Pancreas (tissue), 10 donors: Measurements from ENCODE around the gene GRIN2D. TPM values are rescaled to one million over a fixed set of nuclear protein-coding genes. Genes with fewer than 3 reads are reported as not detected.
"Not testable (repeated sequence)": the region's sequence is repeated elsewhere in the genome, so short reads cannot be mapped to it uniquely, and the experiment has no call there.

Experiments
- ATAC-seq, 4 donors: fragments of 200-7000 bp; cut with Tn5 transposase; one replicate each; pipeline versions ENCODE4 v1.8.0 to v1.9.1; 2020; ENCODE audit warnings: mild to moderate bottlenecking in 4 of 4, moderate library complexity in 4 of 4
- DNase-seq, 6 donors: peaks; one replicate each; pipeline ENCODE4 v3.0.0-alpha.2; 2020
- FAIRE-seq: peaks from 2 replicates; lab custom pipeline; 2012; peaks lifted over from hg19 to GRCh38; lab: Jason Lieb, UNC
- H3K27ac ChIP-seq, 4 donors: fragments of 200-600 bp; sonication (generic); 1 replicate in 3 of 4; 2 replicates in 1 of 4; pipeline versions ENCODE4 v1.5.0 to v1.8.0; 2020
- H3K27me3 ChIP-seq, 4 donors: fragments of 200-600 bp; one replicate each; pipeline ENCODE4 v1.8.0; 2021
- H3K36me3 ChIP-seq, 3 donors: fragments of 200-600 bp; sonication (generic) in 1 of 3; one replicate each; pipeline versions ENCODE4 v1.5.0 to v1.8.0; 2020 to 2021
- H3K4me1 ChIP-seq, 3 donors: fragments of 200-600 bp; one replicate each; pipeline ENCODE4 v1.8.0; 2021
- H3K4me3 ChIP-seq, 4 donors: fragments of 200-600 bp; sonication (generic) in 2 of 4; one replicate each; pipeline versions ENCODE4 v1.5.0 to v1.8.0; 2020 to 2021
- H3K9me3 ChIP-seq, 4 donors: fragments of 200-600 bp; one replicate each; pipeline ENCODE4 v1.8.0; 2021
- whole genome bisulfite sequencing, 2 donors: extraction: QIAGEN DNeasy Blood & Tissue Kit; methylation state at CpG; one replicate each; pipeline ENCODE4 v1.1.7; 2013; 5-methylcytosine and 5-hydroxymethylcytosine counted together
- intact Hi-C, 3 donors: fragments of 100-400 bp; cut with DNase I; formaldehyde crosslinking; loops; one replicate each; pipeline versions ENCODE4 v1.11.1 to v1.14.2; 2022
- polyA plus RNA-seq, 2 donors: library from polyadenylated mRNA; stranded (reverse); fragments of 200-250 nt; gene quantifications; one replicate each; pipeline ENCODE4 v1.2.3, GENCODE V29; 2013
- total RNA-seq, 6 donors: library from RNA; stranded (reverse); fragmentation: NEBNext Ultra II Directional in 4 of 6; extraction: Animal tissue kit (Norgen Biotek cat#: 25700) in 4 of 6; gene quantifications; one replicate each; pipeline versions ENCODE4 v1.2.1 to v1.2.4, GENCODE V29; 2021 to 2023
- TF ChIP-seq, protein P1 (sequence below), 4 donors: fragments of 200-600 bp; sonication (generic) in 3 of 4; IDR thresholded peaks; one replicate each; pipeline versions ENCODE4 v1.5.0 to v1.8.0; 2021; ENCODE audit warnings: antibody characterized with exemption in 4 of 4
- donor health status: healthy with polysubstance abuse.
- donor health status: DM: no; HTN: no; CAD: no; lungs with moderate emphysema.
- donor health status: DM: no; HTN: no; CAD: no.
- donor health status: control.
- donor health status: control.
- donor health status: Bipolar disorder and iron deficiency.
- donor health status: DM: yes; HTN: yes; CAD: no.
- donor health status: DM: no; HTN: no; CAD: no.
- donor health status: DM: no; HTN: no; CAD: no.
- donor health status: DM: yes; HTN: yes; CAD: no.

Gene GRIN2D
- total and polyA plus RNA-seq, 8 donors: 0.04 to 0.66 (median 0.19) TPM; not detected in 1

DNA sequence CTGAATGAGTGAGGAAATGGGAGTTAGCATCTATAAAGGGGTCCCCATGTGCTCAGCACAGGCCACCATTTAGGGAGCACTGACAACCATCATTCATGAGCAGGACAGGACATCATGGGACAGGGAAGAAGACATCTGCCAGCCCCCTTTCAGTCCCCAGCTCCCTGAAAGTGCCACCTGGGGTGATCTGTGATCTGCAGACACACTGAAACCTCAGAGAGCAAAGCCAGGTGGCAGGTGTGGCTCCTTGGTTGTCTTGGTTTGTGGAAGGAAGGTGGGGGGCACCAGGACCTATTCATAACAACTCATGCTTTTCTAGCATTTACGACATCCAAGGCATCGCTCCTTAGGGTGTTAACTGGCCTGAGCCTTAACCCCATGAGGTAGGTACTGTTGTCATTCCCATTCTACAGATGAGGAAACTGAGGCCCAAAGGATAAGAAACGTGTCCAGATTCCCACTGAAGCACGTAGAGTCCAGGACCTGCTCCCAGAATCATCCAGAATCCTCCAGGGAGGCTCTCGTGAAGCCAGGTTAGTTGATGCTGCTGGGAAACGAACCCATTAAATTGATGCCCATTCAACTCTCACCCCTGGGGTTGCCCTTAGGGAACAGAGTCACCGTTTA lies 7.9 kb upstream of the GRIN2D start:
- Histone ChIP-seq H3K36me3 (peaks cover 0 to 50% (median 20%) of the 10 kb centered on the region in 3 donors), H3K9me3 (no peaks in the 10 kb centered on the region), H3K27me3 (no peaks in the 10 kb centered on the region), H3K27ac (no peak overlapping the region), H3K4me1 (no peaks in the 10 kb centered on the region), H3K4me3 (no peak overlapping the region)
- intact Hi-C loops: no loop called here
- no peak for FAIRE-seq
- TF ChIP-seq, protein P1, sequence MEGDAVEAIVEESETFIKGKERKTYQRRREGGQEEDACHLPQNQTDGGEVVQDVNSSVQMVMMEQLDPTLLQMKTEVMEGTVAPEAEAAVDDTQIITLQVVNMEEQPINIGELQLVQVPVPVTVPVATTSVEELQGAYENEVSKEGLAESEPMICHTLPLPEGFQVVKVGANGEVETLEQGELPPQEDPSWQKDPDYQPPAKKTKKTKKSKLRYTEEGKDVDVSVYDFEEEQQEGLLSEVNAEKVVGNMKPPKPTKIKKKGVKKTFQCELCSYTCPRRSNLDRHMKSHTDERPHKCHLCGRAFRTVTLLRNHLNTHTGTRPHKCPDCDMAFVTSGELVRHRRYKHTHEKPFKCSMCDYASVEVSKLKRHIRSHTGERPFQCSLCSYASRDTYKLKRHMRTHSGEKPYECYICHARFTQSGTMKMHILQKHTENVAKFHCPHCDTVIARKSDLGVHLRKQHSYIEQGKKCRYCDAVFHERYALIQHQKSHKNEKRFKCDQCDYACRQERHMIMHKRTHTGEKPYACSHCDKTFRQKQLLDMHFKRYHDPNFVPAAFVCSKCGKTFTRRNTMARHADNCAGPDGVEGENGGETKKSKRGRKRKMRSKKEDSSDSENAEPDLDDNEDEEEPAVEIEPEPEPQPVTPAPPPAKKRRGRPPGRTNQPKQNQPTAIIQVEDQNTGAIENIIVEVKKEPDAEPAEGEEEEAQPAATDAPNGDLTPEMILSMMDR (IDR thresholded peaks at IDR 0.05): no peak
- WGBS, 2 donors: 92 to 94% methylated on average over 7 of the region's 7 CpGs
- DNase-seq: no peak
- no peak for ATAC-seq

DNA sequence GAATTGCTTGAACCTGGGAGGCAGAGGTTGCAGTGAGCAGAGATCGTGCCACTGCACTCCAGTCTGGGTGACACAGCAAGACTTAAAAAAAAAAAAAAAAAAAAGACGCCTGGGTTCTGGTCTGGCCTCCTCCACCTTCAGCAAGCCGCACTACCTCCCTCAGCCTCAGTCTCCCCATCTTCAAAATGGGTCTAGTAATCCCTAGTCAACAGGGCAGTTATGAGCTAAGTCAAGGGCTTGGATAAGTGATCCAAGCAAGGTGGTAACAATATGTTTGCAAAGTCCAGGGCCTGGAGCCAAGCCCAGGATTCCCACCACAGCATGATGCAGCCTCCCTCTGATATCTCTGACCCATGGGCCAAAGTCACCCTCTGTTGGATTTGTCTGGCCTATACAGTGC lies 6.5 kb upstream of the GRIN2D start:
- no peak for FAIRE-seq
- no peaks in the 10 kb centered on the region for H3K27me3 ChIP-seq
- H3K4me1 ChIP-seq: no peaks in the 10 kb centered on the region
- 88 to 90% methylated on average over 3 of the region's 3 CpGs for WGBS, 2 donors
- TF ChIP-seq, protein P1 (IDR thresholded peaks at IDR 0.05): no peak
- ATAC-seq: no peak
- peaks cover 0 to 48% (median 20%) of the 10 kb centered on the region in 3 donors for H3K36me3 ChIP-seq
- DNase-seq: no peak
- no peaks in the 10 kb centered on the region for H3K9me3 ChIP-seq
- no peak overlapping the region for H3K4me3 ChIP-seq
- no peak overlapping the region for H3K27ac ChIP-seq
- intact Hi-C loops: no loop called here

DNA sequence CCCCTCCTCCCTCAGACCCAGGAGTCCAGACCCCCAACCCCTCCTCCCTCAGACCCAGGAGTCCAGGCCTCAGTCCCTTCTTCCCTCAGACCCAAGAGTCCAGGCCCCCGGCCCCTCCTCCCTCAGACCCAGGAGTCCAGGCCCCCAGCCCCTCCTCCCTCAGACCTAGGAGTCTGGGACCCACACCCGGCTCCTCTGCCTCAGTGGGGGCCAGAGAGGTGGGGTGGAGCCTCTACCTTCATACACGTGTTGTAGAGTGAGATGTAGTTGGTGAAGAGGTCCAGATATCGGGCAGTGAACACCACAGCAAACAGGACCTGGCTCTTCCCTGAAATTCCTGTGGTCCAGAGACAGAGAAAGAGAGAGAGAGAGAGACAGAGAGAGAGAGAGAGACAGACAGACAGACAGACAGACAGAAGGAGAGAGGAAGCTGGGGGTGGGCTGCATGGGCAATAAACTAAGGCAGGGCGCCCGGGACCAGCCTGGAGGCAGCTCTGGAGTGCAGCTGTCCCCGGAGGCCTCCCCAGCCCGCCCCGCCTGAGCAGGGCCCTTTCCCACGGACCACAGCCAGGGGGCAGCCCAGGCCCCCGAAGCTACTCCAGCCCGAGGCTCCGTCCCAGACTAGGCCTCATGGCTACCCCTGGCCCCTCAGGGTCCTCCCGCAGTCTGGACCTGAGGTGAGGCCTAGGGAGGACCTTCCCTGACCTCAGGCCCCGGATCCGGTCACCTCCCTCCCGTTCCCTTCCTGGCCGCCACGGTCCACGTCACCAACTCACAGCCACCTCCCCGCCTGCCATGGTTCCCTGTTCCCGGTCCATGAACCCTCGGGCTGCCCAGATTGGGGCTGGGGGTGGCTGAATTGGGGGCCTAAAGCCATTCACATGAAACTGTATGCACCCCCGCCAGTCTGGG lies 3.0 kb upstream of the GRIN2D start:
- peaks cover 0 to 19% (median 6%) of the 10 kb centered on the region in 3 donors for H3K36me3 ChIP-seq
- intact Hi-C loops: no loop called here
- H3K4me1 ChIP-seq: no peaks in the 10 kb centered on the region
- no peaks in the 10 kb centered on the region for H3K9me3 ChIP-seq
- DNase-seq (peak; percentile 56 to 90 (median 66)), FAIRE-seq (no peak), ATAC-seq (peak; percentile 74 to 90 (median 84))
- no peaks in the 10 kb centered on the region for H3K27me3 ChIP-seq
- 1 to 2% methylated on average over 17 to 24 of the region's 24 CpGs for WGBS, 2 donors
- H3K4me3 ChIP-seq: peak overlapping the region; percentile 84 to 91 (median 89)
- TF ChIP-seq, protein P1 (IDR thresholded peaks at IDR 0.05): peak; percentile 49 to 55 (median 51)
- H3K27ac ChIP-seq: peak overlapping the region; percentile 67 to 87 (median 76)

DNA sequence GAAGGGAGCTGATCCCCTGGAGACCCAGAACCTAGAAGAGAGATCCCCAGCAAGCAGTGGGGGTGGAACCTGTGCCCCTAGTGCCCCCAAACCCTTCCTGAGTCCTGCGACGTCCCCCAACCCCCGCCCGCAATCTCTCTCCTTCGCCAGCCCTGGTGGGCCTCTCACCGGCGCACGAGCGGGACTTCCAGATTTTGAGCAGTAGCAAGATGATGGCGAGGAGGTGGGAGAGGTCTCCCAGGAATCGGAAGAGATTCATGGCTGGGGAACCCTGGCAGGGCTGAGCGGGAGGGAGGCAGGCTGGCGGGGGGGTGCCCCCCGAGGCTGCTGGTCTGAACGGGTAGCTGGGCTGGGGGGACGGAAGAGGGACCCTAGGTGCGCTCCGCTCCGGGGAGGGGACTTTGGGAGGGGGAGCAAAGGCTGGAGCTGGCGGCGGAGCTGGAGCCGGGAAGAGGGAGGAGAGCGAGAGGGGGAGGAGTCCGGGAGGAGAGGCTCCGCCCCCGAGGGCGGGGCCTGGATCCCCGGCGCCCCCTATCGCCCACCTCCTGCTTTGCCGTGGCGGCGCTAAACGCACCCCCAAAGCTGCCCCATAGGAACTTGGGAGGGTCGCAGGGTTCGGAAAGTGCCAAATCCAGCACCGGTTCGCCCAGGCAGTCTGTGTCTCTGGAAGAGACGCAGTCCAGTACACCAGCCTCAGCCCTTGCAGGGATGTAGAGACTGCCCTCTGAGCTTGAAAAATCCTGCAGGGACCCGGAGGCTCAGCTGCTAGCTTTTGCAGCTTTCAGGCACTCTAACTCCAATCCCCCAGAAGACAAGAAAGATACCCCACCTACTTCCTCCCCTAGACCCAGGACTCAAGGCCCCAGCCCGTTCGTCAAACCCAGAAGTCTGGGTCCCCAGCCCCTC lies 2.1 kb upstream of the GRIN2D start, which contains the start of gene KDELR1:
Gene KDELR1, minus strand, starts transcription at position 452 of the 906 bp plus-strand sequence. Its CDS starts 193 bp downstream, at position 259.
- WGBS, 2 donors: 5 to 6% methylated on average over 39 to 42 of the region's 42 CpGs
- intact Hi-C loops: no loop called here
- peak; percentile 89 to 98 (median 96) for ATAC-seq
- FAIRE-seq: no peak
- H3K27me3 ChIP-seq: peaks cover 0 to 3% (median 1%) of the 10 kb centered on the region in 4 donors
- H3K9me3 ChIP-seq: no peaks in the 10 kb centered on the region
- peak; percentile 71 to 93 (median 82) for DNase-seq
- no peaks in the 10 kb centered on the region for H3K4me1 ChIP-seq
- H3K36me3 ChIP-seq: peaks cover 0 to 10% (median 6%) of the 10 kb centered on the region in 3 donors
- TF ChIP-seq, protein P1 (IDR thresholded peaks at IDR 0.05): peak; percentile 84 to 91 (median 88)
- peak within 1 kb of the TSS; percentile 84 to 91 (median 89) for H3K4me3 ChIP-seq
- peak within 1 kb of the TSS; percentile 67 to 87 (median 76) for H3K27ac ChIP-seq

DNA sequence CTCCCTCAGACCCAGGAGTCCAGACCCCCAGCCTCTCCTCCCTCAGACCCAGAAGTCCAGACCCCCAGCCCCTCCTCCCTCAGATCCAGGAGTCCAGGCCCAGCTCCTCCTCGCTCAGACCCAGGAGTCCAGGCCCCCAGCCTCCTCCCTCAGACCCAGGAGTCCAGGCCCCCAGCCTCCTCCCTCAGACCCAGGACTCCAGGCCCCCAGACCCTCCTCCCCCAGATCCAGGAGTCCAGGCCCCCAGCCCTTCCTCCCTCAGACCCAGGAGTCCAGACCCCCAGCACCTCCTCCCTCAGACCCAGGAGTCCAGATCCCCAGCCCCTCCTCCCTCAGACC lies 1.5 kb upstream of the GRIN2D start:
- intact Hi-C loops, H3K27me3 ChIP-seq, H3K36me3 ChIP-seq, H3K4me3 ChIP-seq, H3K4me1 ChIP-seq, H3K9me3 ChIP-seq, H3K27ac ChIP-seq, FAIRE-seq, ATAC-seq: not testable (repeated sequence)
- 57% methylated on average over 1 of the region's 1 CpG; no CpG with 5 or more reads in 1 of the 2 donors for WGBS, 2 donors
- DNase-seq: peak in 1 of 6 donors; percentile 34
